ENCODE data around the gene MALRD1. TPM values are rescaled to one million over a fixed set of nuclear protein-coding genes. Genes with fewer than 3 reads are reported as not detected.

The MALRD1 gene
- total RNA-seq, 1 experiment from 2014 or later: 0.50 TPM

- CTCF ChIA-PET: no interaction called here
- TF ChIP-seq ZBTB21 (CRISPR knock-in tag; IDR thresholded peaks at IDR 0.05; ENCODE audit: borderline replicate concordance) (no peak), STAT6 (CRISPR knock-in tag; conservative IDR thresholded peaks at IDR 0.05; ENCODE audit: low read depth) (no peak), NFATC4 (CRISPR knock-in tag; IDR thresholded peaks at IDR 0.05) (no peak), NFYB (CRISPR knock-in tag; conservative IDR thresholded peaks at IDR 0.05; ENCODE audit: low read depth) (no peak), ZNF512 (CRISPR knock-in tag; IDR thresholded peaks at IDR 0.05; ENCODE audit: borderline replicate concordance) (no peak), ZBTB43 (CRISPR knock-in tag; IDR thresholded peaks at IDR 0.05) (no peak), USF1 (CRISPR knock-in tag; IDR thresholded peaks at IDR 0.05) (no peak), ARID4B (CRISPR knock-in tag; IDR thresholded peaks at IDR 0.05; ENCODE audit: borderline replicate concordance) (no peak), PREB (CRISPR knock-in tag; IDR thresholded peaks at IDR 0.05; ENCODE audit: borderline replicate concordance) (no peak), ATF1 (CRISPR knock-in tag; IDR thresholded peaks at IDR 0.05) (no peak), SMAD4 (CRISPR knock-in tag; IDR thresholded peaks at IDR 0.05) (no peak), ZNF232 (CRISPR knock-in tag; IDR thresholded peaks at IDR 0.05) (no peak), ZMAT4 (CRISPR knock-in tag; IDR thresholded peaks at IDR 0.05) (no peak), ZNF423 (CRISPR knock-in tag; IDR thresholded peaks at IDR 0.05) (no peak), CBFB (CRISPR knock-in tag; IDR thresholded peaks at IDR 0.05; ENCODE audit: low read depth) (no peak)
- ATAC-seq: no peak
- H3K36me3 Mint-ChIP-seq: no peaks in the 10 kb centered on the region
- H3K4me3 Mint-ChIP-seq: no peak overlapping the region
- H3K4me1 Mint-ChIP-seq: peaks cover 9% of the 10 kb centered on the region
- DNase-seq (ENCODE audit: low spot score): no peak
- H3K27me3 Mint-ChIP-seq (ENCODE audit: low read depth): no peaks in the 10 kb centered on the region
- POLR2A ChIA-PET: no interaction called here
- no peak overlapping the region for H3K27ac Mint-ChIP-seq
- H3K9me3 Mint-ChIP-seq: peaks cover 4% of the 10 kb centered on the region
Observed at GRCh38 chr10:19294233-19294632, 245.6 kb downstream of the MALRD1 start.
